ENCODE results near the gene RET. TPM values are rescaled to one million over a fixed set of nuclear protein-coding genes. Genes with fewer than 3 reads are reported as not detected.

Gene RET
- total and polyA plus RNA-seq, 2 of the 8 experiments (the other 6 are each of a cell fraction or from before 2014, with no cell fraction given) = 6.7 to 8.4 TPM

DNA sequence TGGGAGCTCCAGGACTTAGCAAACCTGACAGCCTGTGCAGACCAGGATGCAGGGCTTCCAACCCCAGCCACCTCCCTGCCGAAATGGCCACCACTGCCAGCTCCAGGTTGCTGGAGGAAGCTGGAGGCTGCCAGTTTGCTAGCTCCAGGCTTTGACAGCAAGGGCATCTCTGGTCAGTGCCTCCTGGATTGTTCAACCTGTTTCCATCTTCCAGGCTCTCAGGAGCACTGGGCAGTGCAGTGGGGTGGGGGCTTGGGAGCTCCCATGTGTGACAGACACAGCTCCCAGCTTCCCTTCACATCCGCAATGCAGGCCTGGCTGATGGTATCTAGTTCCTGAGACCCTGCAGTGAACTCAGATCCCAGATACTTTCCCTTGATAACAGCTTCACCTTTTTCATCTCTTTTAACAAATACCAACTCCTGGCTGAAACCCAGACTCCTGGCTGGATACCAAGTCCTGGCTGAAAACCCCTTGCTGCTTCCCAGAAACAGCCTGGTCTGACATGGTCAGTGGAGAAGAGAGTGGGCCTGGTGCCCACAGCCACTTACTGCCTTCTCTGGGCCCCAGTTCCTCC lies 20.8 kb upstream of the RET start (continued):
- TF ChIP-seq CBX8 (IDR thresholded peaks at IDR 0.05; ENCODE audit: borderline replicate concordance, low read depth, low read length) = no peak
- no peak for TF ChIP-seq SIN3A (conservative IDR thresholded peaks at IDR 0.05 in 1 of 2, IDR thresholded peaks at IDR 0.05 in 1 of 2; ENCODE audit: low read depth in 1 of 2, low read length in 2 of 2)
- no peak for TF ChIP-seq SP2 (IDR thresholded peaks at IDR 0.05; ENCODE audit: low read length)
- TF ChIP-seq RXRA (IDR thresholded peaks at IDR 0.05; ENCODE audit: insufficient read depth, low read depth, low read length) = no peak
- no peak for TF ChIP-seq TEAD4 (IDR thresholded peaks at IDR 0.05; ENCODE audit: low read depth, low read length)
- no peak for TF ChIP-seq EGR1 (IDR thresholded peaks at IDR 0.05; ENCODE audit: borderline replicate concordance, low read depth, low read length)
- no peak for TF ChIP-seq POLR2A (IDR thresholded peaks at IDR 0.05; ENCODE audit: control extremely low read depth in 1 of 2, low read depth in 2 of 2, low read length in 2 of 2)
- TF ChIP-seq BRCA1 (IDR thresholded peaks at IDR 0.05; ENCODE audit: low read depth, low read length) = no peak

All from H1 (cell line).